IPS DF 6.9 (cell line): ENCODE results near the gene MAML2.

Experiments used
- DNase-seq: peaks from one replicate; pipeline ENCODE4 v3.0.0-alpha.2; 2013; ENCODE audit warnings: low read depth, low spot score
- H3K27ac ChIP-seq: one replicate; pipeline ENCODE4 v1.5.1; 2013; ENCODE audit warnings: low read length, control low read depth
- H3K27me3 ChIP-seq: 2 replicates; pipeline ENCODE4 v1.6.1; 2013; ENCODE audit warnings: mild to moderate bottlenecking, low read length; ENCODE audit not compliant: control insufficient read depth, insufficient read depth
- H3K36me3 ChIP-seq: 2 replicates; pipeline ENCODE4 v1.6.1; 2013; ENCODE audit warnings: low read length; ENCODE audit not compliant: control insufficient read depth, insufficient read depth
- H3K4me1 ChIP-seq: 2 replicates; pipeline ENCODE4 v1.6.1; 2013; ENCODE audit warnings: low read length; ENCODE audit not compliant: control insufficient read depth, insufficient read depth
- H3K4me3 ChIP-seq: 2 replicates; pipeline ENCODE4 v1.5.1; 2013; ENCODE audit warnings: mild to moderate bottlenecking, low read length
- H3K9me3 ChIP-seq: 2 replicates; pipeline ENCODE4 v1.6.1; 2013; ENCODE audit warnings: low read length, inconsistent platforms; ENCODE audit not compliant: control insufficient read depth, insufficient read depth
- WGBS: extraction: QIAGEN DNeasy Blood & Tissue Kit; methylation state at CpG from one replicate; pipeline ENCODE4 v1.1.7; 2013; ENCODE audit warnings: mixed read lengths, missing lambda C conversion rate; ENCODE audit not compliant: insufficient read length, insufficient coverage; 5-methylcytosine and 5-hydroxymethylcytosine counted together

The MAML2 gene

GRCh38 chr11:96242971-96243647, 99.9 kb downstream of the MAML2 start:
- peak; percentile 55 for DNase-seq
- no peaks in the 10 kb centered on the region for H3K4me1 ChIP-seq
- H3K4me3 ChIP-seq = peak overlapping the region; percentile 39; the same call in 1 of the 2 replicates
- no peaks in the 10 kb centered on the region for H3K36me3 ChIP-seq
- no peaks in the 10 kb centered on the region for H3K9me3 ChIP-seq
- H3K27me3 ChIP-seq = no peaks in the 10 kb centered on the region
- H3K27ac ChIP-seq = no peak overlapping the region
- no CpG with 5 or more reads among the region's 19 CpGs for WGBS

GRCh38 chr11:96242191-96242847, 100.7 kb downstream of the MAML2 start:
- no peak for DNase-seq
- Histone ChIP-seq H3K36me3 (no peaks in the 10 kb centered on the region), H3K9me3 (no peaks in the 10 kb centered on the region), H3K27ac (no peak overlapping the region), H3K27me3 (no peaks in the 10 kb centered on the region), H3K4me1 (no peaks in the 10 kb centered on the region), H3K4me3 (no peak overlapping the region)
- no CpG with 5 or more reads among the region's 2 CpGs for WGBS

GRCh38 chr11:96241331-96241841, 101.6 kb downstream of the MAML2 start:
- H3K4me3 ChIP-seq = no peak overlapping the region
- H3K36me3 ChIP-seq = no peaks in the 10 kb centered on the region
- no CpG with 5 or more reads among the region's 5 CpGs for WGBS
- DNase-seq = no peak
- H3K27ac ChIP-seq = no peak overlapping the region
- no peaks in the 10 kb centered on the region; the same call in 1 of the 2 replicates for H3K27me3 ChIP-seq
- H3K9me3 ChIP-seq = no peaks in the 10 kb centered on the region
- no peaks in the 10 kb centered on the region for H3K4me1 ChIP-seq

GRCh38 chr11:96238563-96239135, 104.3 kb downstream of the MAML2 start:
- Histone ChIP-seq H3K27ac (no peak overlapping the region), H3K9me3 (no peaks in the 10 kb centered on the region), H3K36me3 (no peaks in the 10 kb centered on the region), H3K27me3 (no peaks in the 10 kb centered on the region; the same call in 1 of the 2 replicates), H3K4me1 (no peaks in the 10 kb centered on the region), H3K4me3 (no peak overlapping the region)
- no peak for DNase-seq
- WGBS = no CpG with 5 or more reads among the region's 2 CpGs

GRCh38 chr11:96237766-96238266, 105.2 kb downstream of the MAML2 start:
- H3K27ac ChIP-seq = no peak overlapping the region

GRCh38 chr11:96235751-96236150, 107.2 kb downstream of the MAML2 start:
- WGBS = no CpG with 5 or more reads among the region's 4 CpGs

More at GRCh38 chr11:96237766-96238266, 105.2 kb downstream of the MAML2 start:
- no peak for DNase-seq
- Histone ChIP-seq H3K36me3 (no peaks in the 10 kb centered on the region), H3K4me1 (no peaks in the 10 kb centered on the region), H3K4me3 (no peak overlapping the region), H3K9me3 (no peaks in the 10 kb centered on the region), H3K27me3 (no peaks in the 10 kb centered on the region; the same call in 1 of the 2 replicates)
- WGBS = no CpG with 5 or more reads among the region's 1 CpG

GRCh38 chr11:96234866-96235441, 108.0 kb downstream of the MAML2 start:
- no peak overlapping the region for H3K4me3 ChIP-seq
- H3K36me3 ChIP-seq = no peaks in the 10 kb centered on the region
- no CpG with 5 or more reads among the region's 1 CpG for WGBS
- no peak overlapping the region for H3K27ac ChIP-seq
- H3K9me3 ChIP-seq = no peaks in the 10 kb centered on the region
- H3K27me3 ChIP-seq = no peaks in the 10 kb centered on the region; the same call in 1 of the 2 replicates
- no peaks in the 10 kb centered on the region for H3K4me1 ChIP-seq
- DNase-seq = no peak

More at GRCh38 chr11:96235751-96236150, 107.2 kb downstream of the MAML2 start:
- Histone ChIP-seq H3K9me3 (no peaks in the 10 kb centered on the region), H3K4me1 (no peaks in the 10 kb centered on the region), H3K4me3 (no peak overlapping the region), H3K36me3 (no peaks in the 10 kb centered on the region), H3K27ac (no peak overlapping the region), H3K27me3 (no peaks in the 10 kb centered on the region; the same call in 1 of the 2 replicates)
- DNase-seq = no peak

- no CpG with 5 or more reads among the region's 6 CpGs for WGBS
- Histone ChIP-seq H3K27me3 (no peaks in the 10 kb centered on the region; the same call in 1 of the 2 replicates), H3K36me3 (no peaks in the 10 kb centered on the region), H3K4me1 (0 out of 2 replicates have a peak, but pooled peaks cover 1% of the 10 kb centered on the region), H3K4me3 (no peak overlapping the region), H3K27ac (no peak overlapping the region), H3K9me3 (no peaks in the 10 kb centered on the region)
- DNase-seq = no peak
Measured at GRCh38 chr11:96232132-96232531, 110.9 kb downstream of the MAML2 start.

GRCh38 chr11:96230686-96231085, 112.3 kb downstream of the MAML2 start:
- H3K27ac ChIP-seq = no peak overlapping the region
- no peaks in the 10 kb centered on the region for H3K36me3 ChIP-seq
- no peaks in the 10 kb centered on the region for H3K27me3 ChIP-seq
- H3K4me1 ChIP-seq = 0 out of 2 replicates have a peak, but pooled peaks cover 1% of the 10 kb centered on the region
- no CpG with 5 or more reads among the region's 5 CpGs for WGBS
- H3K9me3 ChIP-seq = no peaks in the 10 kb centered on the region
- no peak for DNase-seq
- H3K4me3 ChIP-seq = no peak overlapping the region
